Effector memory CD4-positive, alpha-beta T cell (primary cell): ENCODE data around the gene TCAIM.
"Not testable (repeated sequence)": the region's sequence is repeated elsewhere in the genome, so short reads cannot be mapped to it uniquely, and the experiment has no call there.

Experiments
- DNase-seq, 3 donors: peaks; one replicate each; pipeline ENCODE4 v3.0.0-alpha.2; 2020
- H3K27ac ChIP-seq: 2 replicates; pipeline ENCODE4 v1.7.0; 2013; ENCODE audit warnings: mild to moderate bottlenecking, low read length, moderate library complexity; ENCODE audit not compliant: insufficient read depth, poor library complexity, severe bottlenecking
- H3K27me3 ChIP-seq: replicated peaks from 2 replicates; pipeline ENCODE4 v1.7.0; 2013; ENCODE audit warnings: mild to moderate bottlenecking, low read length; ENCODE audit not compliant: insufficient read depth, control insufficient read depth, poor library complexity, severe bottlenecking
- H3K36me3 ChIP-seq: 2 replicates; pipeline ENCODE4 v1.7.0; 2013; ENCODE audit warnings: mild to moderate bottlenecking, low read length, moderate library complexity; ENCODE audit not compliant: control insufficient read depth, insufficient read depth
- H3K4me1 ChIP-seq: 2 replicates; pipeline ENCODE4 v1.7.0; 2013; ENCODE audit warnings: low read length, mild to moderate bottlenecking; ENCODE audit not compliant: control insufficient read depth, insufficient read depth, poor library complexity, severe bottlenecking
- H3K4me3 ChIP-seq: 2 replicates; pipeline ENCODE4 v1.7.0; 2013; ENCODE audit warnings: low read length, low read depth, mild to moderate bottlenecking; ENCODE audit not compliant: insufficient read depth, poor library complexity, severe bottlenecking
- H3K9me3 ChIP-seq: 2 replicates; pipeline ENCODE4 v1.7.0; 2013; ENCODE audit warnings: mild to moderate bottlenecking, low read length, moderate library complexity; ENCODE audit not compliant: control insufficient read depth

The TCAIM gene

GRCh38 chr3:44412365-44412764 is 73.8 kb downstream of the TCAIM start:
- H3K27me3 ChIP-seq: no peaks in the 10 kb centered on the region
- H3K36me3 ChIP-seq: no peaks in the 10 kb centered on the region
- DNase-seq: no peak
- H3K4me3 ChIP-seq: no peak overlapping the region
- H3K27ac ChIP-seq: no peak overlapping the region
- H3K9me3 ChIP-seq: no peaks in the 10 kb centered on the region
- H3K4me1 ChIP-seq: no peaks in the 10 kb centered on the region

GRCh38 chr3:44414517-44415090 is 76.0 kb downstream of the TCAIM start:
- Histone ChIP-seq H3K36me3 (no peaks in the 10 kb centered on the region), H3K9me3 (no peaks in the 10 kb centered on the region), H3K27me3 (no peaks in the 10 kb centered on the region), H3K4me1 (no peaks in the 10 kb centered on the region), H3K4me3 (no peak overlapping the region), H3K27ac (no peak overlapping the region)
- no peak for DNase-seq

- no peak overlapping the region for H3K27ac ChIP-seq
- no peaks in the 10 kb centered on the region for H3K9me3 ChIP-seq
- H3K4me1 ChIP-seq: no peaks in the 10 kb centered on the region
- H3K36me3 ChIP-seq: no peaks in the 10 kb centered on the region
- H3K4me3 ChIP-seq: no peak overlapping the region
- DNase-seq: no peak
- H3K27me3 ChIP-seq: no peaks in the 10 kb centered on the region
These were observed 76.9 kb downstream of the TCAIM start for GRCh38 chr3:44415421-44415820.

- DNase-seq: no peak
- no peaks in the 10 kb centered on the region for H3K9me3 ChIP-seq
- no peaks in the 10 kb centered on the region for H3K27me3 ChIP-seq
- no peak overlapping the region for H3K4me3 ChIP-seq
- no peak overlapping the region for H3K27ac ChIP-seq
- no peaks in the 10 kb centered on the region for H3K4me1 ChIP-seq
- no peaks in the 10 kb centered on the region for H3K36me3 ChIP-seq
These were observed 77.8 kb downstream of the TCAIM start for GRCh38 chr3:44416031-44417030.

- not testable (repeated sequence) for H3K9me3 ChIP-seq, H3K4me3 ChIP-seq, DNase-seq, H3K27ac ChIP-seq, H3K36me3 ChIP-seq, H3K4me1 ChIP-seq, H3K27me3 ChIP-seq
These were observed 79.6 kb downstream of the TCAIM start for GRCh38 chr3:44418118-44418517.

GRCh38 chr3:44418549-44418948 is 80.0 kb downstream of the TCAIM start:
- Histone ChIP-seq H3K27ac (no peak overlapping the region), H3K27me3 (no peaks in the 10 kb centered on the region), H3K4me1 (no peaks in the 10 kb centered on the region), H3K4me3 (no peak overlapping the region), H3K9me3 (no peaks in the 10 kb centered on the region), H3K36me3 (no peaks in the 10 kb centered on the region)
- DNase-seq: no peak

GRCh38 chr3:44419116-44419922 is 80.8 kb downstream of the TCAIM start:
- Histone ChIP-seq H3K4me1 (no peaks in the 10 kb centered on the region), H3K27me3 (no peaks in the 10 kb centered on the region), H3K4me3 (no peak overlapping the region), H3K27ac (no peak overlapping the region), H3K36me3 (no peaks in the 10 kb centered on the region), H3K9me3 (no peaks in the 10 kb centered on the region)
- DNase-seq: no peak

- Histone ChIP-seq H3K4me3 (no peak overlapping the region), H3K4me1 (no peaks in the 10 kb centered on the region), H3K27ac (no peak overlapping the region), H3K27me3 (no peaks in the 10 kb centered on the region), H3K36me3 (no peaks in the 10 kb centered on the region), H3K9me3 (no peaks in the 10 kb centered on the region)
- DNase-seq: no peak
These were observed 81.5 kb downstream of the TCAIM start for GRCh38 chr3:44419923-44420650.

- H3K27me3 ChIP-seq: no peaks in the 10 kb centered on the region
- no peak for DNase-seq
- no peaks in the 10 kb centered on the region for H3K4me1 ChIP-seq
- no peak overlapping the region for H3K27ac ChIP-seq
- no peaks in the 10 kb centered on the region for H3K9me3 ChIP-seq
- no peak overlapping the region for H3K4me3 ChIP-seq
- H3K36me3 ChIP-seq: no peaks in the 10 kb centered on the region
These were observed 82.1 kb downstream of the TCAIM start for GRCh38 chr3:44420676-44421075.
